Neural progenitor cell (in vitro differentiated cells): ENCODE results near the gene GANC. TPM values are rescaled to one million over a fixed set of nuclear protein-coding genes. Genes with fewer than 3 reads are reported as not detected.

Experiments used
- DNase-seq: peaks from one replicate; pipeline ENCODE4 v3.0.0-alpha.2; 2016; ENCODE audit warnings: low spot score
- H2AFZ ChIP-seq: fragments of 200-600 bp; sonication (generic); replicated peaks from 2 replicates; pipeline ENCODE4 v1.6.1; 2016; ENCODE audit warnings: antibody characterized with exemption
- H3F3A ChIP-seq: fragments of 200-600 bp; sonication (generic); 2 replicates; pipeline ENCODE4 v1.6.1; 2016; ENCODE audit warnings: antibody characterized with exemption, low read depth
- H3K27ac ChIP-seq: fragments of 200-600 bp; sonication (generic); 2 replicates; pipeline ENCODE4 v1.5.1; 2016; ENCODE audit warnings: mild to moderate bottlenecking
- H3K27me3 ChIP-seq: fragments of 200-600 bp; sonication (generic); 2 replicates; pipeline ENCODE4 v1.6.1; 2016; ENCODE audit warnings: mild to moderate bottlenecking, moderate library complexity
- H3K36me3 ChIP-seq: fragments of 200-600 bp; sonication (generic); 2 replicates; pipeline ENCODE4 v1.5.1; 2016
- H3K4me1 ChIP-seq: fragments of 200-600 bp; sonication (generic); 2 replicates; pipeline ENCODE4 v1.6.1; 2016; ENCODE audit warnings: mixed run types
- H3K4me2 ChIP-seq: fragments of 200-600 bp; sonication (generic); 2 replicates; pipeline ENCODE4 v1.6.1; 2016
- H3K4me3 ChIP-seq: fragments of 200-600 bp; sonication (generic); 2 replicates; pipeline ENCODE4 v1.5.1; 2016
- H3K79me2 ChIP-seq: fragments of 200-600 bp; sonication (generic); 2 replicates; pipeline ENCODE4 v1.6.1; 2016; ENCODE audit warnings: low read depth
- H3K9ac ChIP-seq: fragments of 200-600 bp; sonication (generic); 2 replicates; pipeline ENCODE4 v1.6.1; 2016
- H3K9me3 ChIP-seq: fragments of 200-600 bp; sonication (generic); 2 replicates; pipeline ENCODE4 v1.5.1; 2016; ENCODE audit warnings: low read depth
- H4K20me1 ChIP-seq: fragments of 200-600 bp; sonication (generic); 2 replicates; pipeline ENCODE4 v1.6.1; 2016; ENCODE audit warnings: low read depth
- H3K27ac Mint-ChIP-seq: 3 replicates; pipeline ENCODE4 v1.8.0; 2021; ENCODE audit warnings: mixed read lengths
- H3K27me3 Mint-ChIP-seq: 2 replicates; pipeline ENCODE4 v1.8.0; 2022; ENCODE audit warnings: low read depth, mild to moderate bottlenecking, inconsistent platforms, moderate library complexity, mixed read lengths; ENCODE audit not compliant: insufficient read depth
- H3K36me3 Mint-ChIP-seq: 3 replicates; pipeline ENCODE4 v1.8.0; 2021; ENCODE audit warnings: mixed read lengths
- H3K4me1 Mint-ChIP-seq: 3 replicates; pipeline ENCODE4 v1.8.0; 2021; ENCODE audit warnings: mixed read lengths
- H3K4me3 Mint-ChIP-seq: 3 replicates; pipeline ENCODE4 v1.8.0; 2021; ENCODE audit warnings: mild to moderate bottlenecking, moderate library complexity, mixed read lengths
- H3K9me3 Mint-ChIP-seq: 3 replicates; pipeline ENCODE4 v1.8.0; 2020; ENCODE audit warnings: mixed read lengths
- EZH2 ChIP-seq: fragments of 200-600 bp; sonication (generic); IDR thresholded peaks from 2 replicates; pipeline ENCODE4 v1.6.1; 2017; ENCODE audit warnings: antibody characterized with exemption, mild to moderate bottlenecking, moderate library complexity
- EZH2phosphoT487 ChIP-seq: fragments of 200-600 bp; sonication (generic); IDR thresholded peaks from 2 replicates; pipeline ENCODE4 v1.6.1; 2017; ENCODE audit warnings: antibody characterized with exemption
- total RNA-seq: library from RNA; depleted of rRNA; stranded (reverse); fragments of >200 nt; gene quantifications from 2 replicates; pipeline ENCODE4 v1.2.3, GENCODE V29; 2015; ENCODE audit warnings: low replicate concordance
- TF ChIP-seq, protein P1 (sequence below): fragments of 200-600 bp; sonication (generic); IDR thresholded peaks from 2 replicates; pipeline ENCODE4 v1.5.1; 2017; ENCODE audit warnings: antibody characterized with exemption, mild to moderate bottlenecking

The GANC gene
- total RNA-seq, 1 donor from 2014 or later, result 22.7 TPM

DNA sequence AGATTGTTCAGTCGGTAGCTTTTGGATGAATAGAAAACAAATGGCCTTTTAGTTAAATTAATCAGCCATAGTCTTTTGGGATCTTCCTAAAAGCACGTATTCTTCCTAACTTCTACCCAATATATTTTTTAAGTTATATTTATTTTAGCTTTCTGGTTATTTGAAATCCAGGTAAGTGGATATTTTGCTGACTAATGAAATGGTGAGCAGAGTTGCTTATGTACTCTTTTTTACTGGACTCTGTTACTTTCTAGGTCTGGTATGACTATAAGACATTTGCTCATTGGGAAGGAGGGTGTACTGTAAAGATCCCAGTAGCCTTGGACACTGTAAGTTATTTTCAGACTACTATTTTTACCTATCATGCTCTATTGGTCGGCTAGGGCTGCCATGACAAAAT is 72.5 kb downstream of the GANC start:
- no peak for DNase-seq
- no peaks in the 10 kb centered on the region for H3K36me3 Mint-ChIP-seq
- H3K27ac Mint-ChIP-seq, result no peak overlapping the region

DNA sequence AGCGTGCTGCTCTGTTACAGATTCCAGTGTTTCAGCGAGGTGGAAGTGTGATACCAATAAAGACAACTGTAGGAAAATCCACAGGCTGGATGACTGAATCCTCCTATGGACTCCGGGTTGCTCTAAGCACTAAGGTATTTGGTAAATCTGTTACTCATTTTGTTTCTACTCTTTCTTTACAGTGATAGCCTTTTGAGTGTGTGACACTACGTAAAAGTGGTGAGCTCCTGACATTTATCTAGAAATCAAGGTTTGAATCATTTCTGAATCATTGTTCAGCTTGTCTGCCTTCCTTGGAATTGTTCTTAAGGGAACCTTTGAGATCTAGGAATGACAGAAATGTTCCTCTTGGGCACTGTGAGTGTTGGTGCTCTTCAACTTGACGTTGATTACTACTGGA is 75.1 kb downstream of the GANC start:
- no peaks in the 10 kb centered on the region for H3F3A ChIP-seq
- no peaks in the 10 kb centered on the region for H3K79me2 ChIP-seq
- no peak overlapping the region for H2AFZ ChIP-seq
- no peaks in the 10 kb centered on the region for H3K36me3 ChIP-seq
- no peaks in the 10 kb centered on the region for H3K9me3 Mint-ChIP-seq
- no peaks in the 10 kb centered on the region for H3K36me3 Mint-ChIP-seq
- H3K4me3 ChIP-seq, result no peak overlapping the region
- no peak overlapping the region for H3K4me3 Mint-ChIP-seq
- TF ChIP-seq EZH2, result no peak
- no peaks in the 10 kb centered on the region for H3K4me1 Mint-ChIP-seq
- no peak overlapping the region for H3K27ac Mint-ChIP-seq
- no peak overlapping the region for H3K9ac ChIP-seq
- H3K27ac ChIP-seq, result no peak overlapping the region
- DNase-seq, result no peak
- H3K9me3 ChIP-seq, result no peaks in the 10 kb centered on the region
- no peaks in the 10 kb centered on the region for H3K4me1 ChIP-seq
- H3K27me3 ChIP-seq, result no peaks in the 10 kb centered on the region
- H3K4me2 ChIP-seq, result no peak overlapping the region
- H4K20me1 ChIP-seq, result no peaks in the 10 kb centered on the region
- peaks cover 4% of the 10 kb centered on the region for H3K27me3 Mint-ChIP-seq

More for the DNA sequence above, 72.5 kb downstream of the GANC start:
- H3K9ac ChIP-seq, result no peak overlapping the region
- H3K4me1 Mint-ChIP-seq, result peaks cover 5% of the 10 kb centered on the region
- no peaks in the 10 kb centered on the region for H3K27me3 ChIP-seq
- no peak overlapping the region for H3K4me3 Mint-ChIP-seq
- no peak overlapping the region for H3K4me2 ChIP-seq
- H3K36me3 ChIP-seq, result no peaks in the 10 kb centered on the region
- no peaks in the 10 kb centered on the region for H3K9me3 ChIP-seq
- no peak for TF ChIP-seq EZH2phosphoT487
- TF ChIP-seq, protein P1, sequence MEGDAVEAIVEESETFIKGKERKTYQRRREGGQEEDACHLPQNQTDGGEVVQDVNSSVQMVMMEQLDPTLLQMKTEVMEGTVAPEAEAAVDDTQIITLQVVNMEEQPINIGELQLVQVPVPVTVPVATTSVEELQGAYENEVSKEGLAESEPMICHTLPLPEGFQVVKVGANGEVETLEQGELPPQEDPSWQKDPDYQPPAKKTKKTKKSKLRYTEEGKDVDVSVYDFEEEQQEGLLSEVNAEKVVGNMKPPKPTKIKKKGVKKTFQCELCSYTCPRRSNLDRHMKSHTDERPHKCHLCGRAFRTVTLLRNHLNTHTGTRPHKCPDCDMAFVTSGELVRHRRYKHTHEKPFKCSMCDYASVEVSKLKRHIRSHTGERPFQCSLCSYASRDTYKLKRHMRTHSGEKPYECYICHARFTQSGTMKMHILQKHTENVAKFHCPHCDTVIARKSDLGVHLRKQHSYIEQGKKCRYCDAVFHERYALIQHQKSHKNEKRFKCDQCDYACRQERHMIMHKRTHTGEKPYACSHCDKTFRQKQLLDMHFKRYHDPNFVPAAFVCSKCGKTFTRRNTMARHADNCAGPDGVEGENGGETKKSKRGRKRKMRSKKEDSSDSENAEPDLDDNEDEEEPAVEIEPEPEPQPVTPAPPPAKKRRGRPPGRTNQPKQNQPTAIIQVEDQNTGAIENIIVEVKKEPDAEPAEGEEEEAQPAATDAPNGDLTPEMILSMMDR, result no peak
- no peak for TF ChIP-seq EZH2
- H3F3A ChIP-seq, result no peaks in the 10 kb centered on the region
- no peaks in the 10 kb centered on the region for H4K20me1 ChIP-seq
- H3K27me3 Mint-ChIP-seq, result peaks cover 4% of the 10 kb centered on the region
- no peaks in the 10 kb centered on the region for H3K9me3 Mint-ChIP-seq
- no peak overlapping the region for H2AFZ ChIP-seq
- no peaks in the 10 kb centered on the region for H3K79me2 ChIP-seq
- no peak overlapping the region for H3K4me3 ChIP-seq
- no peak overlapping the region for H3K27ac ChIP-seq
- no peaks in the 10 kb centered on the region for H3K4me1 ChIP-seq

DNA sequence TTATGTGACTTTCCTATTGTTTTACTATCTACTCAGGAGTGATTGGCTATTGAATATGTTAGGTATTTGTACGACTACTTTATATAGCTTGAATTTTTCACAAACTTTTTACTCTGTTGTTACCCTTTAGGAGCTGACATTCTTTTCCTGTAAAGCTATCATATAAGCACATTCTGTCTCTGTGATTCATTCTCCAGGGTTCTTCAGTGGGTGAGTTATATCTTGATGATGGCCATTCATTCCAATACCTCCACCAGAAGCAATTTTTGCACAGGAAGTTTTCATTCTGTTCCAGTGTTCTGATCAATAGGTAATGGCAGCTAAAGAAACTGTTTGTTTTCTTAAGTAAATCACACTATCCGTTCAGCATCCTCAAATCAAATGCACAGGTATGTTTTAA is 76.2 kb downstream of the GANC start:
- no peaks in the 10 kb centered on the region for H3K27me3 ChIP-seq
- Mint-ChIP-seq H3K4me3 (no peak overlapping the region), H3K4me1 (no peaks in the 10 kb centered on the region), H3K27ac (no peak overlapping the region), H3K36me3 (no peaks in the 10 kb centered on the region), H3K9me3 (no peaks in the 10 kb centered on the region), H3K27me3 (no peaks in the 10 kb centered on the region)
- no peak overlapping the region for H3K9ac ChIP-seq
- H3K9me3 ChIP-seq, result no peaks in the 10 kb centered on the region
- H3K4me3 ChIP-seq, result no peak overlapping the region
- H3F3A ChIP-seq, result no peaks in the 10 kb centered on the region
- no peak overlapping the region for H3K27ac ChIP-seq
- H3K36me3 ChIP-seq, result no peaks in the 10 kb centered on the region
- no peak overlapping the region for H2AFZ ChIP-seq
- H4K20me1 ChIP-seq, result no peaks in the 10 kb centered on the region
- no peak for DNase-seq
- no peak for TF ChIP-seq EZH2
- TF ChIP-seq, protein P1, result no peak
- no peak for TF ChIP-seq EZH2phosphoT487
- no peak overlapping the region for H3K4me2 ChIP-seq
- H3K79me2 ChIP-seq, result no peaks in the 10 kb centered on the region
- no peaks in the 10 kb centered on the region for H3K4me1 ChIP-seq

DNA sequence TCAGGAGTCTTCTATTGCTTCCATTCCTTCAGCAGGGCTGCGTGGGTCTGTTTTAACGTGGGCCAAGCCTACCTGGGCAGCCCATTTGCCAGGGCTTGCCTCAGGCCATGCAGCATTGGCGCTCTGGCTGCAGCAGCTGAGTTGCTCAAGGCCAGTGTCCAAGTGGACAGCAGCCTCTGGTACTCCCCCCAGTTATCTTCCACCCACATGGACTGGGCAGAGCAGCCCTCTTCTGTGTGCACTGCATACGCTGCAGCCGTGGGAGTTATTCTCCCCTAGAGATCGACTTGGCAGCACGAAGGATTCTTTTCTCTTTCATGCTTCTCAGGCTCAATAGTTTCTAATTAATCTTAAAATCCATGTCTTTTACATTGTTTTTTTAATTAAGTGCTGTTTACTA is 79.4 kb downstream of the GANC start:
- Mint-ChIP-seq H3K9me3 (no peaks in the 10 kb centered on the region), H3K36me3 (no peaks in the 10 kb centered on the region), H3K4me3 (no peak overlapping the region), H3K4me1 (no peaks in the 10 kb centered on the region), H3K27me3 (no peaks in the 10 kb centered on the region), H3K27ac (no peak overlapping the region)
- no peak overlapping the region for H3K9ac ChIP-seq
- H3K27me3 ChIP-seq, result no peaks in the 10 kb centered on the region
- no peak overlapping the region for H3K4me3 ChIP-seq
- H2AFZ ChIP-seq, result no peak overlapping the region
- H3K79me2 ChIP-seq, result no peaks in the 10 kb centered on the region
- H3K27ac ChIP-seq, result no peak overlapping the region
- H3K36me3 ChIP-seq, result no peaks in the 10 kb centered on the region
- TF ChIP-seq EZH2, result no peak
- H3K4me1 ChIP-seq, result no peaks in the 10 kb centered on the region
- DNase-seq, result no peak
- no peaks in the 10 kb centered on the region for H3K9me3 ChIP-seq
- H4K20me1 ChIP-seq, result no peaks in the 10 kb centered on the region
- no peaks in the 10 kb centered on the region for H3F3A ChIP-seq
- no peak overlapping the region for H3K4me2 ChIP-seq
